ENCODE data around the gene DOCK4.

- TF ChIP-seq CTCF (IDR thresholded peaks at IDR 0.05), result no peak
- no peak for TF ChIP-seq POLR2A (IDR thresholded peaks at IDR 0.05)
Observed at GRCh38 chr7:111718886-111719285, 487.3 kb downstream of the DOCK4 start.

All from thyroid gland (tissue), 4 donors.